Ovary (tissue), 10 donors: Measurements from ENCODE around the gene C9orf43. TPM values are rescaled to one million over a fixed set of nuclear protein-coding genes. Genes with fewer than 3 reads are reported as not detected.
"Not testable (repeated sequence)": the region's sequence is repeated elsewhere in the genome, so short reads cannot be mapped to it uniquely, and the experiment has no call there.

ENCODE experiments used
- DNase-seq, 5 donors: peaks; one replicate each; pipeline ENCODE4 v3.0.0-alpha.2; 2019 to 2020
- H3K27ac ChIP-seq, 2 donors: fragments of 200-600 bp; one replicate each; pipeline versions ENCODE4 v1.5.1 to v1.8.0; 2019 to 2022
- H3K27me3 ChIP-seq: fragments of 200-600 bp; one replicate; pipeline ENCODE4 v1.8.0; 2022
- H3K36me3 ChIP-seq: fragments of 200-600 bp; sonication (generic); one replicate; pipeline ENCODE4 v1.5.1; 2019
- H3K4me1 ChIP-seq: one replicate; pipeline ENCODE4 v1.8.1; 2013; ENCODE audit warnings: mild to moderate bottlenecking, moderate library complexity; ENCODE audit not compliant: insufficient read depth
- H3K4me3 ChIP-seq: fragments of 200-600 bp; sonication (generic); one replicate; pipeline ENCODE4 v1.5.1; 2017
- H3K9me3 ChIP-seq, 2 donors: fragments of 200-600 bp in 1 of 2; sonication (generic) in 1 of 2; one replicate each; pipeline versions ENCODE4 v1.5.1 to v1.8.1; 2013 to 2019; ENCODE audit warnings: mild to moderate bottlenecking in 1 of 2, moderate library complexity in 1 of 2
- EP300 ChIP-seq: sonication (generic); formaldehyde crosslinking; IDR thresholded peaks from one replicate; pipeline ENCODE4 v1.6.1; 2017; ENCODE audit warnings: antibody characterized with exemption
- POLR2A ChIP-seq: fragments of 450-650 bp; IDR thresholded peaks from one replicate; pipeline ENCODE4 v1.6.1; 2017; ENCODE audit warnings: antibody characterized with exemption, mild to moderate bottlenecking, moderate library complexity
- WGBS, 3 donors: extraction: QIAGEN DNeasy Blood & Tissue Kit in 1 of 3; methylation state at CpG; one replicate each; pipeline versions ENCODE4 v1.1.5 to v1.1.7; 2013 to 2017; 5-methylcytosine and 5-hydroxymethylcytosine counted together
- intact Hi-C, 4 donors: fragments of 100-400 bp; cut with DNase I; formaldehyde crosslinking; loops; one replicate each; pipeline versions ENCODE4 v1.11.0 to v1.15.1; 2022 to 2023
- long read RNA-seq, 3 donors: library from polyadenylated mRNA in 2 of 3; unstranded in 2 of 3; transcript quantifications; one replicate each; pipeline ENCODE4 v2.0.0 and lab custom pipeline, GENCODE V29; 2021 to 2026
- polyA plus RNA-seq, 2 donors: library from polyadenylated mRNA; stranded (reverse); fragments of 200-250 nt in 1 of 2; fragments of 350-450 nt in 1 of 2; fragmentation: Illumina TruSeq in 1 of 2; extraction: RNeasy Lipid Tissue Mini Kit (QIAGEN cat#74804) in 1 of 2; gene quantifications; one replicate each; pipeline ENCODE4 v1.2.3, GENCODE V29; 2013 to 2014
- total RNA-seq, 7 donors: library from RNA; depleted of rRNA in 2 of 7; stranded (reverse); fragments of >200 nt in 2 of 7; fragmentation: NEBNext Ultra II Directional in 3 of 7; extraction: Animal tissue kit (Norgen Biotek cat#: 25700) in 3 of 7; gene quantifications; one replicate each; pipeline versions ENCODE4 v1.1.0 to v1.2.4, GENCODE V29; 2016 to 2023
- TF ChIP-seq, protein P1 (sequence below), 3 donors: fragments of 450-650 bp in 2 of 3; fragments of 200-600 bp in 1 of 3; IDR thresholded peaks; one replicate each; pipeline versions ENCODE4 v1.5.1 to v1.8.0; 2016 to 2022; ENCODE audit warnings: antibody characterized with exemption in 3 of 3, mild to moderate bottlenecking in 1 of 3
- donor health status: DM: no; HTN: no; CAD: no; lungs with moderate emphysema.
- donor health status: DM: no; HTN: no; CAD: no.
- donor health status: Bipolar disorder and iron deficiency.
- donor health status: DM: yes; HTN: yes; CAD: no.
- donor health status: DM: no; HTN: no; CAD: no.
- donor health status: DM: yes; HTN: yes; CAD: no.

The C9orf43 gene
- under 1 TPM; 0.48 to 0.92 (median 0.84) TPM for total RNA-seq
- 1 to 10 TPM in 1 of 2 donors, under 1 TPM in 1; 0.46 to 1.2 TPM for polyA plus RNA-seq
- long read RNA-seq, donor 1, partial matches to known transcripts = 1 of 7 reads
- long read RNA-seq, donor 1, other reads (novel, unspliced or antisense) = 2 of 7 reads
- long read RNA-seq, donor 2, partial matches to known transcripts = 0 of 4 reads
- long read RNA-seq, donor 2, other reads (novel, unspliced or antisense) = 0 of 4 reads
- long read RNA-seq, donor 3 = 0 reads

DNA sequence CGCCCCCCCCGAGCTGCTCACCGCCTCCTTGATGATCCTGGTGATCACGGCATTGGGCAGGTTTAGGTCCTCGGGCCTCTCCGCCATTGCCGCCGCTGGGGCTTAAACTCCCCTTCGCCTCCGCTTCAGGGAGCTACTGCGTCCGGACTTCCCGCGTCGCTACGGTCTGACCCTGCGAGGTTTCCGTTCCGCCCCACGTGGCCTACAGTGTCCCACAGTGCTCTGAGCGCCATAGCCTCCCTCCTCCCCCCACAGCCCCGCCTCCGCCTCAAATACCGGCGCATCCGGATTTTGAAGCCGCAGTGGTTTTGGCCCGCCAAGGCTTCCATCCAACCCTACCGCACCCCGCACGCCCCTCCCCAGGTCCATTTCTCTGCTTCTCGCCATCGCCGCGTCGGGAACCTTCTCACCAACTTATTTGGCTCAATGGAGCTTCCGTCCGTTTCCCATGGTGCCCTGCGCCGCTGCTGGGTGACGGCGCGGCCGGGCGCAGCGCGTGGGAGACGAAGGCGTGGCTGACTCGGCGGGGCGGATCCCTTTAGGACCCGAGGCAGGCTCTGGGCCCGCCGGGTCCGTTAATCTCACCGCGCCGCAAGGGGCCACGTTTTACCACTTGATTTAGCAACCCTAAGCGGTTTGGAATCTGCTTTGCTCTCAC is at the start of gene C9orf43, which contains the start of gene POLE3:
Gene C9orf43, plus strand, starts transcription at position 541 of the 658 bp plus-strand sequence. CDS start 2,747 bp downstream, outside the sequence.
Gene POLE3, minus strand, starts transcription at position 469 of the 658 bp plus-strand sequence. Its CDS starts 382 bp downstream, at position 87.
- H3K27ac ChIP-seq = peak within 1 kb of the TSS; percentile 96 to 98
- WGBS, 3 donors = 0 to 1% (median 0%) methylated on average over 60 to 61 of the region's 61 CpGs
- peak; percentile 76 for TF ChIP-seq POLR2A
- TF ChIP-seq EP300 = no peak
- TF ChIP-seq, protein P1, sequence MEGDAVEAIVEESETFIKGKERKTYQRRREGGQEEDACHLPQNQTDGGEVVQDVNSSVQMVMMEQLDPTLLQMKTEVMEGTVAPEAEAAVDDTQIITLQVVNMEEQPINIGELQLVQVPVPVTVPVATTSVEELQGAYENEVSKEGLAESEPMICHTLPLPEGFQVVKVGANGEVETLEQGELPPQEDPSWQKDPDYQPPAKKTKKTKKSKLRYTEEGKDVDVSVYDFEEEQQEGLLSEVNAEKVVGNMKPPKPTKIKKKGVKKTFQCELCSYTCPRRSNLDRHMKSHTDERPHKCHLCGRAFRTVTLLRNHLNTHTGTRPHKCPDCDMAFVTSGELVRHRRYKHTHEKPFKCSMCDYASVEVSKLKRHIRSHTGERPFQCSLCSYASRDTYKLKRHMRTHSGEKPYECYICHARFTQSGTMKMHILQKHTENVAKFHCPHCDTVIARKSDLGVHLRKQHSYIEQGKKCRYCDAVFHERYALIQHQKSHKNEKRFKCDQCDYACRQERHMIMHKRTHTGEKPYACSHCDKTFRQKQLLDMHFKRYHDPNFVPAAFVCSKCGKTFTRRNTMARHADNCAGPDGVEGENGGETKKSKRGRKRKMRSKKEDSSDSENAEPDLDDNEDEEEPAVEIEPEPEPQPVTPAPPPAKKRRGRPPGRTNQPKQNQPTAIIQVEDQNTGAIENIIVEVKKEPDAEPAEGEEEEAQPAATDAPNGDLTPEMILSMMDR (IDR thresholded peaks at IDR 0.05) = peak in 1 of 3 donors; percentile 43

GRCh38 chr9:113361304-113362018 is 49.1 kb upstream of the C9orf43 start:
- no peaks in the 10 kb centered on the region for H3K4me1 ChIP-seq
- H3K4me3 ChIP-seq = no peak overlapping the region
- H3K27ac ChIP-seq = no peak overlapping the region
- intact Hi-C loops = no loop called here
- H3K36me3 ChIP-seq = no peaks in the 10 kb centered on the region
- no peak for DNase-seq
- H3K27me3 ChIP-seq = no peaks in the 10 kb centered on the region
- no peaks in the 10 kb centered on the region for H3K9me3 ChIP-seq
- 26 to 44% (median 37%) methylated on average over 7 of the region's 7 CpGs for WGBS, 3 donors
- TF ChIP-seq, protein P1 (IDR thresholded peaks at IDR 0.05) = no peak
- TF ChIP-seq EP300 (no peak), POLR2A (no peak)

More for the DNA sequence above, at the start of gene C9orf43, which contains the start of gene POLE3:
- H3K36me3 ChIP-seq = no peaks in the 10 kb centered on the region
- H3K4me1 ChIP-seq = peaks cover 3% of the 10 kb centered on the region
- no peaks in the 10 kb centered on the region for H3K9me3 ChIP-seq
- intact Hi-C loops = no loop called here
- peak; percentile 94 to 98 (median 95) for DNase-seq
- no peaks in the 10 kb centered on the region for H3K27me3 ChIP-seq
- H3K4me3 ChIP-seq = peak within 1 kb of the TSS; percentile 75

DNA sequence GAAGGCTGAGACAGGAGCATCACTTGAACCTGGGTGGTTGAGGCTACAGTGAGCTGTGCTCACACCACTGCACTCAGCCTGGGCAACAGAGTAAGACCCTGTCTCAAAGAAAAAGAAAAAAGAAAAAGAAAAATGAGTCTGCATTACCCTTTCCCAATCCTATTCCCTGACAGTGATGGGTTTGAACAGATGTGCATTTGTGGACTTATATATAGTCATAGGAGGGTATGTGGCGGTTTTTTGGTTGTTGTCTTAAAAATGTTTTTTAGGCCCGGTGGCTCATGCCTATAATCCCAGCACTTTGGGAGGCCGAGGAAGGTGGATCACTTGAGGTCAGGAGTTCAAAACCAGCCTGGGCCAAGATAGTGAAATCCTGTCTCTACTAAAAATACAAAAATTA is 47.2 kb upstream of the C9orf43 start:
- H3K9me3 ChIP-seq = no peaks in the 10 kb centered on the region
- intact Hi-C loops = no loop called here
- no peak for DNase-seq
- no peak overlapping the region for H3K4me3 ChIP-seq
- H3K27ac ChIP-seq = no peak overlapping the region
- 64 to 91% (median 84%) methylated on average over 3 of the region's 3 CpGs for WGBS, 3 donors
- no peaks in the 10 kb centered on the region for H3K27me3 ChIP-seq
- no peaks in the 10 kb centered on the region for H3K4me1 ChIP-seq
- no peaks in the 10 kb centered on the region for H3K36me3 ChIP-seq
- TF ChIP-seq EP300 (no peak), POLR2A (no peak)
- TF ChIP-seq, protein P1 (IDR thresholded peaks at IDR 0.05) = no peak

- H3K4me3 ChIP-seq = no peak overlapping the region
- intact Hi-C loops = no loop called here
- H3K4me1 ChIP-seq = no peaks in the 10 kb centered on the region
- H3K27ac ChIP-seq = no peak overlapping the region
- no peaks in the 10 kb centered on the region for H3K36me3 ChIP-seq
- DNase-seq = no peak
- no peaks in the 10 kb centered on the region for H3K27me3 ChIP-seq
- H3K9me3 ChIP-seq = no peaks in the 10 kb centered on the region
- no peak for TF ChIP-seq POLR2A
- TF ChIP-seq, protein P1 (IDR thresholded peaks at IDR 0.05) = no peak
- TF ChIP-seq EP300 = no peak
- 55 to 80% (median 79%) methylated on average over 1 of the region's 1 CpG for WGBS, 3 donors
These were observed 45.6 kb upstream of the C9orf43 start for GRCh38 chr9:113364951-113365350.

GRCh38 chr9:113365652-113366051 is 44.9 kb upstream of the C9orf43 start:
- H3K27me3 ChIP-seq, intact Hi-C loops, H3K4me1 ChIP-seq, H3K9me3 ChIP-seq, H3K27ac ChIP-seq, H3K36me3 ChIP-seq, DNase-seq, H3K4me3 ChIP-seq: not testable (repeated sequence)
- WGBS, 3 donors = 96 to 98% (median 97%) methylated on average over 3 of the region's 3 CpGs
